GM18499 (cell line): ENCODE results near the gene FHL3.

ENCODE experiments used
- ATAC-seq: cut with Tn5 transposase; IDR thresholded peaks from one replicate; pipeline ENCODE4 v1.9.1; 2021; ENCODE audit warnings: moderate number of reproducible peaks; ENCODE audit not compliant: insufficient read depth, unreplicated experiment

Gene FHL3

GRCh38 chr1:38014724-38015424 is 9.6 kb upstream of the FHL3 start:
- no peak for ATAC-seq

- no peak for ATAC-seq
Observed at GRCh38 chr1:38014171-38014570, 8.9 kb upstream of the FHL3 start.

DNA sequence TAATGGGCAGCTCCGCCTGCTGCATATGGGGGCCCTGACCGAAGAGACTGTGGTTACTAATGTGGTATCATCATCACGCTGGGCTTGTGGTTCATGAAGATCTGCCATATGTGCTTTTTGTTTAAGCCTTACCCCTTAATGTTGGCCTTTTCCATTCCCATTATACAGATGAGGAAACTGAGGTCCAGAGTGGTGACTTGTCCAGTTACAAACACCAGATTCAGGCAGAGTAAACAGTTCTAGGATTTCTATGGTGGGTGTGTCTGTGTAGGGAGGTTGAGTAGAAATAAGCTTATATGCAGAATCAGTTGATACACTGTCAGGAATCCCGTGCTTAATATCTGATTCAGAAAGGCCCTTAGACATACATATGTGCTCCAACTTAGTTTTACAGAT is 7.9 kb upstream of the FHL3 start:
- ATAC-seq: no peak

DNA sequence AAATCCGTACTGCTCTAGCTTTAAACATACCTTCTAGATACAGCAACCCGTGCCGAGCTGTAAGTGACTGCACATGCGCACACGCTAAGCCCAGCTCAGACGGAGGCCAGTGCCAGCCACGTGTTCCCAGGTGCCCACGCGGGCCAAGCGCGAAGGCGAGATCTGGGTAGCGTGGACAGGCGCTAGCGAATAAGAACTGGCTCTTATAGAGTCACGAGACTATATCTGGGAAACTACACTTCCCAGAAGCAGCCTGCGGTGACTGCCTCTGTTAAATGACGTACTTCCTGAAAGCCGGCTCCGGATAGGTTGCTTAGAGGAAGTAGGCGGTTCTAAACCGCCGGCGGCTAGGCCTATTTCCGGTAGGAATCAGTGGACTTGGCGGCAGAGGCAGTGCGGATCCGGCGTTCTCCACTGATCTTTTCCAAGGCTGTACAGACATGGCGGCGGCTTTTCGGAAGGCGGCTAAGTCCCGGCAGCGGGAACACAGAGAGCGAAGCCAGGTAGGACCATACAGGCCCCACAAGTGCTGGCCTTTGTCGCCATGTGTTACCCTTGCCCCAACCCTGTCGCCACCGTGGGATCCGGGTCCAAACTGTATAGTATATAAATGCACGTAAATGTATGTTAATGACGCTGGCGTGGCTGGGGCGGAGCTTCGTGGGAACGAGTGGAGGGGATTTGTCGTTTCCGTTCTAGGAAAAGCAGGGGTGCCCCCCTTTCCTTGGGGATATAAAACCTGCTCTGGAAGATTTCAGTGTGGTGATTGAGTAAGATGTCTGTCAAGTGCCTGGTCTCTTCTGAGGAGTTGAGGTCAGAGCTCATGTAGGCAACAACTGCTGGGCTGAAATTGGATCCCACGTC is 7.3 kb upstream of the FHL3 start, which contains the start of gene UTP11:
Gene UTP11, plus strand, starts transcription at position 372 of the 864 bp plus-strand sequence. Its CDS starts 69 bp downstream, at position 441.
- peak; percentile 88 for ATAC-seq

- no peak for ATAC-seq
Observed at GRCh38 chr1:38009841-38010180, 4.5 kb upstream of the FHL3 start.

- no peak for ATAC-seq
Observed at GRCh38 chr1:38009088-38009840, 4.0 kb upstream of the FHL3 start.

GRCh38 chr1:38006008-38006828 is 904 bp upstream of the FHL3 start:
- no peak for ATAC-seq

DNA sequence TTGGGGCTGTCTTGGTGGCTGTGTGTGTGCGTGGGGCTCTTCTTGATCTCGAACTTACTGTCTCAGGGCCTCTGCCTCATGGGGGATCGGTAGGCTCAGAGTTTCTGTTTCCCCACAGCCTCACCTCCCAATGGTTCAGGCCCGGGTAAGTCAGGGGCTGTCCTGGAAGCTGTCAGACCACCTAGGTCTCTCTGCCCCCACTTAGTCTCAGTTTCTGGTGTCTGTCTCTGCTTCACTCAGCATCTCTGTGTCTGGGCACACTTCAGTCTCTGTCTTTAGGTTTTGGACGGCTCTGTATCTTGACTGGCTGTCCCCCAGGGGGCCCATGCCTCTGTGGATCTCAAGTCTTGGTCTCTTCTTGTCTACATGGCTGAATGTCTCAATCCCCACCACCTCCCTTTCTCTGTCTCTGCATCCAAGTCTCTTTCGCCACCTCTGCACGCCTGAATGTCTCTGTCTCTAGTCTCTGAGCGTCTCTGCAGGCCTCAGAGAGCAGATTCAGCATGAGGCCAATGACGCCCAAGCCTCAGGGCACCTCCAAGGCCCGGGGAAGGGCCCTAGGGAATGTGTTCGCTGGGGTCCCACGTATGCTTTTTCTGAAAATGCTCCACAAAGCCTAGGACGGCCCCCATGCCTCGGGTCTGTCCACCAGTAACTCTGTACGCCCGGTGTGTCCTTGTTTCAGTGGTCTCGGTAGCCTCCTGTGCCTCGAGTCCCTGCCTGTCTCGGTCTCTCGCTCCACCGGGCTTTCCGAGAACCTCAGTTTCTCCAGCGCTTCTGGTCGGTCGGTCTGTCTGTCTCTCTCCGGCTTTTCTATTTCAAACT is 818 bp downstream of the FHL3 start:
- no peak for ATAC-seq

- ATAC-seq: no peak
Observed at GRCh38 chr1:38003261-38004250, 1.8 kb downstream of the FHL3 start.

DNA sequence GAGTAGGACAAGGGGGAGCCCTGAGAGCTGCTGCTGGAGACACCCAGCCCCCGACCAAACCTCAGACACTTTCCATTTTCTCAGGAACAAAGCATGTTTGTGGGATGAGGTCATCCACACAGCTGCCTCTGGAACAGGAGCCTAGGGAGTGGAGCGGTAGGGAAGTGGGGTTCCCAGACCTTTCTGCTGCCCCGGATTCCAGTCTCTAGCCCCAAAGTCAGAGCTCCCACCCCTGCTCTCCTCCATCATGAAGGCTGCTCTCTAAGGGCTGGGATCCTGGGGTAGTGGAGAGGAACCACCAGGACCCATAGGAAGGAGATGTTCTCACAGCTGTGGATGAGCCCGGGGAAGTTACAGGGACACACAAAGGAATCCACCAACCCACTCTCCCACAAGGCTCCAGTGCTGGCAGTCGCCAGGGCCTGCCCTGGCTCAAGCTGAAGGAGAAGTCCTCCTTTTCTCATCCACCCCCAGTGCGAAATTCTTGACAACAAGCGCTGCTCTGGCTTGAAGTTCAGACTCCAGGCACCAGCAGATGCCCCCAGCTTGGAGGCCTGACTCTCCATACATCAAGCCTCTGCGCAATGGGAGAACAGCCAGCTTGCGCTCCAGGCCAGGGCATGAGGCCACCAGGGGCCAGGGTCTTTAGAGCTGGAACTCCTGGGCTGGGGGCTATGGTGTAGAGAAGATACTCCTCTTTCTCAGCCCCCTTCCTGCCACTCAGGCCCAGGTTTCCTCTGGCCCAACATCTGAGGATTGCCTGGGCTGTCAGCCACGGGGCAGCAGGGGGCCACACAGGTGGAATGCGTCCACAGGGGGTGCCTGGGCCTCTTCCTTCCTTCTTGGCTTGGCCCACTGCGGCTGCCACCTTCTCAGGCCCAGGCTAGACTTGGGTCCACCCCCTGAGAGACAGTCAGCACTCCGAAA is 4.5 kb downstream of the FHL3 start:
- ATAC-seq: no peak

- no peak for ATAC-seq
Observed at GRCh38 chr1:38000233-38000528, 5.1 kb downstream of the FHL3 start.

DNA sequence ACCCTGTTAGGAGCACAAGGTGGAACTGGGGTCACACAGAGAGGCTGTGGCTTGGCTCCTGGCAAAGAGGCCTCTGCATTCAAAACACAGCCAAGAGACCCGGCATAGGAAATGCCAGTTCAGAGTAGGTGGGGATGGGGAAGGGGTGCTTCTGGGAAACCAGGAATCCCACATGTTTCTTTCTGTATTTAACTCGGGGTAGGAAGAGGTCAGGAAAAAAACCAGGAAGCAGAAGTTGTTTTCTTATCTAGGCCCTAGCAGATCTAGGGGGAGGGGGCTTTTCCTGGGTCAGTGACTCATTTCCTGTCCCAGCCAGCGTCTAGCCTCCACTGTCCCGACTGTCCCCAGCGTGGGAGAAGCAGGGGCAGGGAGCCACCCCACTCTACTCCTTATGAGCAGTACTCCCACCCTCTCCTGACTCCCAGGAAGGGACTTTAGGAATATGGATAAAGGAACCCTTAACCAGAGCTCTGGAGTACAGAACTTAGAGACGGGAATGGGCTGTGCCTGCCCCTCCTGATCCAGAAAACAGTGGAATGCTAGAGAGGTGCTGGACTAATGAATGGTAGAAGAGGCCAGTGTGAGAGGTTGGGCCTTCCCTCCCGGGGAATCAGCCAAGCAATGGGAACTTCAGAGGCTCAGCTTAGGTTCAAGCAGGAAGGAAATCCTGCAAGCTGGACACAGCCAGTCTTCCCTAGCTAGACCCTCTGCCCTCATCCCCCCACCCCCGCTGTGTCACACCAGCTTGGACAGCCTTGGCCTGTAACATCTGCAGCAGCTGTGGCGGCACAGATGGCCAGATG is 5.7 kb downstream of the FHL3 start:
- ATAC-seq: no peak

DNA sequence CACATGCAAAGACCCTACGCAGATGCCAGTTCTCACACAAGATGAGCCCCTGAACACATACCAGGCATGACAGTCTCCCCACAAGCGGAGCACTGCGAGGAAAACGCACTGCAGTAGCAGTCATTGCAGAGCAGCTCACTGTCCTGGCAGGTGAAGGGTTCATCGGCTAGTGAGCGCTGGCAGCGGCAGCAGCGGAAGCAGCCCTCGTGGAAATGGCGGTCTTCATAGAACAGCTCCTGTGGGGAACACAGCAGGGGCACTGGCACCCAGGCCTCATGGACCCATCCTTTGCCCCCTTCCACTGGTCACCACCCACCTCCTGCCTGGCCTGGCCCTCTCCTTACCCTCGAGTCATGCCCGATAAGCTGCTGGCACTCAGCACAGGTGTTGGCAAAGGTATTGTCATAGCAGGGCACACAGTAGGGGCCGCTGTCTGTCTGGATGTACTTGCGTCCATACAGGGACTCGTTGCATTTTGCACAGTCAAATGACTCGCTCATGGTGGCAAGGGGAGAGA is 6.3 kb downstream of the FHL3 start:
- ATAC-seq: no peak

GRCh38 chr1:37998089-37998808 is 7.1 kb downstream of the FHL3 start:
- ATAC-seq: no peak

- ATAC-seq: no peak
Observed at GRCh38 chr1:37997256-37998088, 7.8 kb downstream of the FHL3 start.
